HG03354 (cell line): ENCODE data around the gene HOXD1.

Experiments
- ATAC-seq: cut with Tn5 transposase; IDR thresholded peaks from one replicate; pipeline ENCODE4 v1.9.1; 2021; ENCODE audit warnings: mild to moderate bottlenecking; ENCODE audit not compliant: unreplicated experiment, poor library complexity, severe bottlenecking

The HOXD1 gene

GRCh38 chr2:176177580-176178037 is 10.9 kb upstream of the HOXD1 start:
- ATAC-seq: no peak

DNA sequence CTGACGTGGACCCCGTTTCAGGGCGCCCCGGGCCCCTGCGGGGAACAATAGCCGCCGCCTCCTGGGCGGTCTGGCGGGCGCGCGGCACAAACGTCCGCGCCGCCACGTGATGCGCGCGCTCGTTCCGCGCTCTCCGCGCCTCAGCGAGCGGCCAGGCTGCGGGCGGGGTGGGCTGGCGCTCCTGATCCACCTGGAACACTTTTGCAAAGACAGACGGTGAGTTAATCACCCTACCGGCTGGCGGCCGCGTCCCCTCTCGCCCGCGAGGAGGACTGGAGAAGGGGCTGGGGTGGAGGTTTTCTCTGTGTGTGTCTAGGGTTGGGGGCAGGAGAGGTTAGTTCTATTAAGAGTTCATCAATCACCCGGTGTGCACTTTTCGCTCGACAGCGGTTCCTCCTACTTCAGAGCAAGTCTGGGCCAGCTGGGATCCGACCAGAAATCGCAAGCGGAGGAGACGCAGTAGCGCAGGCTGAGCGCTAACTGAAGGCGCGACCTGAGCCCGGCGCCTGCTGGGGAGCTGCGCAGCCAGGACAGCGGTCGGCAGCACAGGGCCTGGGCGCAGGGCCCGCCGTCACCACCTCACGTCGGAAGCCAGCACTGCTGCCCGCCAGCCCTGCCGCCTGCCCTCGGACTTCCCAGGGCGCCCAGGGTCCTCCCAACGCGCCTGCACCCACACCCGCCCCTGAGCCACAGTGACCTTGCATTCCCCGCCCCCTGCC is 10.3 kb upstream of the HOXD1 start:
- ATAC-seq: no peak

DNA sequence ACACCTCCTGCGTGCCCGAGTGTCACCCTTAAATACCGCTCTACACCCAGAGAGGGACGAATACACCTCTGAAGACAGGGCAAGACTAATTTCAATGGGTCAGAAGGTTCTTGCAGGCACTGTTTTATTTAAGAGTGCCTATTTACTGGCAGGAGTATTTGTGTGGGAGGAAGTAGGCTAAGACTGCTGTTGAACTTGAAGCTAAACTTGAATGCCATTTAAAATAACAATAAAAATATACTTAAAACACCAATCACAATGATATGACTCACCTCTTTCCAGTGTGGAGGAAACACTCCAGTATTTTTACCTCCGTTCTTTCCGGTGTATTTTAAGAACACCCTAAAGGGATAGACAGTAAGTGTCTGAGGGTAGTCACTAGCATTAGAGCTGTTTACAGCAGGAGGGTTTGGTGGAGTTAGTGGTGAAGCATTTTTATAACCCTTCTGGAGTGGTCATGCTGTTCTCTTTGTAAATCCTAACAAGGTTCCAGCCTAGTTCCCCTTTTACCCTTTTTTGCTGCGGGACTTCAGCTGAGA is 9.6 kb upstream of the HOXD1 start:
- no peak for ATAC-seq

DNA sequence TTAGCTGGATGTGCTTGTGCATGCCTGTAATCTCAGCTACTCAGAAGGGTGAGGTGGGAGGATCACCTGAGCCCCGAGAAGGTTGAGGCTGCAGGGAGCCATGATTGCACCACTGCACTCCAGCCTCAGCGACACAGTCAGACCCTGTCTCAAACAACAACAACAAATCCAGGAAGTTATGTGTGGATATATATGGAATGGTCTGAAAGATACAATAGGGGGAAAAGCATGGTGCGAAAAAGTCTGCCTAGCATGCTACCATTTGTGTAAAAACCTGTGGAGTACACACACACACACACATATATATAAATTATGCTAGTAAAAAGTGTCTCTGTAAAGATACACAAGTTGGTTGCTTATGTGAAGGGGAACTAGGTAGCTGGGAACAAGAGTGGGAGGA is 6.9 kb upstream of the HOXD1 start:
- no peak for ATAC-seq

DNA sequence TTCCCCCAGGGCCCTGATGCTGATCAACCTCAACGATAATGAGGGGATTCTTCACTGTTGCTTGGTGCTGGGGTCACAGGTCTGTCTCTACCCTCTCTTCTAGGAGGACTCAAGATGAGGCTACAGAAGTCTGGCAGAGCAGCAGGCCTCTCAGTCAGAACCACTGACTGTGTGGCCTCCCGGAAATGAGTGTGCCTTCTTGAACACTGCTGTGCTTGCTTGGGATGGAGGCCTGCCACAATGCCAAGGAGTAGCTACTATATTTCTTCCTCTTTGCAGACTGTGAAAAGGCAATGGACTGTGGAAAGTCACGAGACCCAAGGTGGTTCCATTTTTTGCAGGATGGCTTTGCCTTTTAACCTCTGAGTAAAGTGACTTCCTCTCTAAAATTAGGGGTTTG is 5.8 kb upstream of the HOXD1 start:
- no peak for ATAC-seq

DNA sequence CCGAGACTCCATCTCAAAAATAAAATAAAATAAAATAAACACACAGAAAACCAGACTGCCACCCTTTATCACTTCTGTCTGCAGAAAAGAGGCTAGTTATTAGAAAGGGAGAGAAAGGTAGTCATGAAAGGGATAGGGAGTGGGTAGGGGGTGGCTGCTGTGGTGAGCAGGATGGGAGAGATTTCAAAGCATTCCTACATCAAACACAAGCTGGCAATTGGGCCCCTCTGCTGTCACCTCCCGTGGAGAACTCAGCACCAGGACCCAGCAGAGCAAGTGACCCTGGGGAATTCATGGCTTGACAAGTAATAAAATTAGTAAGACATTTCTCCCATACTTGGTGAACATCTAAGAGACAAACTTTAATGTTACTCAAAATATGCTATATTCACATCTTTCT is 3.7 kb upstream of the HOXD1 start:
- no peak for ATAC-seq

DNA sequence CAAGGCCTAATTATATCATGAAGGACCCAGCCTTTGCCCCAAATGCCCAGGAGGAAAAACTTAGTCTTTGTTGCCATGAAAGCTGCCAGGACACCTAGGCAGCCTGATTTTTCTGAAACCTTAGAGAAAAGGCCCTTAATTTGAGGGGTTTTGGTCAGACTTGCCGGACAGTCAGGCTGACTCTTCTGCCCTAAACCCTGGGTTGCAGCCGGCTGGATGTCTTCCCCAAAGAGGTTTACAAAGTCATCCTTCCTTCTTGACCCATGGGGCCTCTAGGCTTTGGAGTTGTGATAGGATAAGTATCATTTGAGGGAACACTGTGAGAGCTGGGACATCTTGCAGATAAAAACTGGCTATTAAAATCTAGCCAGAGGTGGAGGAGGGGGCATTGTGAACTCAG is 2.4 kb upstream of the HOXD1 start:
- no peak for ATAC-seq

DNA sequence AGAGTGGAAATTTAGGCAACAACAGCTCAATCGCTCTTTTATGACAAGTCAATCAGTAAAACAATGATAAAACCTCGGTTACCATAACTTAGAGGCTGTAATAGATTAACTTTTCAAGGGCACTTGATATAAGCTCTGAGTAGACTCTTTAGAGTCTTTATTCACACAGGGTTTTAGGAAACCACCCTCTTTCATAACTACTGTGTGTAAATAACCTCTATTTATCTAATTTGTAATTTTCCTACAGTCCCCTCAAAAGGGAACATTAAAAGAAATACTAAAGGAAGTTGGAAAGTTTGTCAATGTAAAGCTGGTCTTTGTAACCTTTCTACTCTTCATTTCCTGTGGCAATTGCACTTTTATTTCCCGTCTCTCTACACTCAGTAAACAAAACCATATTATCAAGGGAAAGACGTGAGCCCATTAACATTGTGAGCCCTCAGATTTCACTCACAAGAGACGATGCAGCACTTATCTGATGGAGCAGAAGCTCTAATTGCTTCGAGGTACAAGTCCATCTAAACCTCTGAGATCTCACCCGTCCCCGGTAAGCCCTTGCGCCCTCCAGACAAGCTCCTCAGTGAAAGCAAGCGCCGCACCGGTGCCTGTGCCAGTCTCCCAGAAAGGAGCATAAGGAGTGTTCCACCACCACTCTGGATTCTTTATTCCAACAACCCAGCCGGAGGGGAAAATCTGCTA is 1.1 kb upstream of the HOXD1 start:
- ATAC-seq: no peak

DNA sequence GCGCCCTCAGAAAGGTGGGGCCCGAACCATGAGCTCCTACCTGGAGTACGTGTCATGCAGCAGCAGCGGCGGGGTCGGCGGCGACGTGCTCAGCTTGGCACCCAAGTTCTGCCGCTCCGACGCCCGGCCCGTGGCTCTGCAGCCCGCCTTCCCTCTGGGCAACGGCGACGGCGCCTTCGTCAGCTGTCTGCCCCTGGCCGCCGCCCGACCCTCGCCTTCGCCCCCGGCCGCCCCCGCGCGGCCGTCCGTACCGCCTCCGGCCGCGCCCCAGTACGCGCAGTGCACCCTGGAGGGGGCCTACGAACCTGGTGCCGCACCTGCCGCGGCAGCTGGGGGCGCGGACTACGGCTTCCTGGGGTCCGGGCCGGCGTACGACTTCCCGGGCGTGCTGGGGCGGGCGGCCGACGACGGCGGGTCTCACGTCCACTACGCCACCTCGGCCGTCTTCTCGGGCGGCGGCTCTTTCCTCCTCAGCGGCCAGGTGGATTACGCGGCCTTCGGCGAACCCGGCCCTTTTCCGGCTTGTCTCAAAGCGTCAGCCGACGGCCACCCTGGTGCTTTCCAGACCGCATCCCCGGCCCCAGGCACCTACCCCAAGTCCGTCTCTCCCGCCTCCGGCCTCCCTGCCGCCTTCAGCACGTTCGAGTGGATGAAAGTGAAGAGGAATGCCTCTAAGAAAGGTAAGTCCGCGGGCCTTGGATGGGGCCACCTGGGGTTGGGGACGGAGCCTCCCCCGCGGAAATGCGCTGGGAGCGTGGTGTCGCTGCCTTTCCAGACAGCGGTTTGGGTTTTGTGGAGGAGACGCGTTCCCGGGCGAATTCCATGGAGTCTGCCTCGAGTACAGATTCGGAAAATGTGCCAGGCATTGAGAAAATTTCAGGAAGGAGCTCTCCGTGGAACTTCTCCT is 559 bp downstream of the HOXD1 start:
- ATAC-seq: no peak

DNA sequence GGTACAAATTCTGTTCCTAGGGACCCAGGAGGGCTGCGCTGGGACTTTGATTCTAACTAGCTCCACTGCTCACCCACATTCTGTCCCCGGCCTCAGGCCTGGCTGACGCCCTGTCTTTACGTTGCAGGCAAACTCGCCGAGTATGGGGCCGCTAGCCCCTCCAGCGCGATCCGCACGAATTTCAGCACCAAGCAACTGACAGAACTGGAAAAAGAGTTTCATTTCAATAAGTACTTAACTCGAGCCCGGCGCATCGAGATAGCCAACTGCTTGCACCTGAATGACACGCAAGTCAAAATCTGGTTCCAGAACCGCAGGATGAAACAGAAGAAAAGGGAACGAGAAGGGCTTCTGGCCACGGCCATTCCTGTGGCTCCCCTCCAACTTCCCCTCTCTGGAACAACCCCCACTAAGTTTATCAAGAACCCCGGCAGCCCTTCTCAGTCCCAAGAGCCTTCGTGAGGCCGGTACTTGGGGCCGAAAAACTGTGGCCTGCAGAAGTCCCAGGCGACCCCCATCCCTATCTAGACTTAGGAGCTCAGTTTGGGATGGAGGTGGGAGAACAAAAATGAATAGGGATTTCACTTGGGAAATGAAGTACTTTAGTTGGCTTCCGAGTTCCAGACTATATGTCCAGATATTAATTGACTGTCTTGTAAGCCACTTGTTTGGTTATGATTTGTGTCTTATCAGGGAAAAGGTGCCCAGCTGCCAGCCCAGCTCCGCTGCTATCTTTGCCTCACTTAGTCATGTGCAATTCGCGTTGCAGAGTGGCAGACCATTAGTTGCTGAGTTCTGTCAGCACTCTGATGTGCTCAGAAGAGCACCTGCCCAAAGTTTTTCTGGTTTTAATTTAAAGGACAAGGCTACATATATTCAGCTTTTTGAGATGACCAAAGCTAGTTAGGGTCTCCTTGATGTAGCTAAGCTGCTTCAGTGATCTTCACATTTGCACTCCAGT is 1.5 kb downstream of the HOXD1 start:
- ATAC-seq: no peak

GRCh38 chr2:176192351-176192750 is 3.9 kb downstream of the HOXD1 start:
- no peak for ATAC-seq

GRCh38 chr2:176193048-176193447 is 4.6 kb downstream of the HOXD1 start:
- no peak for ATAC-seq

DNA sequence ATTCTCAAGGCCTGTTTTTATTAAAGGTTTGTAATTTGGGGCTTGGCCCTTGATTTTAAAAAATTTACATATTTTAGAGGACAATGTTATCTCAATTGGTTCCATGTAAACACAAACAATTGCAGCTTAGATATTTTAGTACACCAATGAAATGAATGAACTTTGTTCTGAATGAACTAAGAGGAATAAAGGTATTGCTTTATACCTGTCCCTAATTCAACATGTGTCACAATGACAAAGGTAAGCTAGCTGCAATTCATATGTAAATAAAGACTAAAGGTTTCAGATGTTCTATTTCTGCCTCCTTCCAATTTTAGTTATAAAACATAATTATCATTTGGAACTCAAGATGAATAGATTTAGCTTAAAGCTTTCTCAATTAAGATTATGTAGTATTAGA is 11.4 kb downstream of the HOXD1 start:
- no peak for ATAC-seq

GRCh38 chr2:176200971-176201370 is 12.5 kb downstream of the HOXD1 start:
- no peak for ATAC-seq

DNA sequence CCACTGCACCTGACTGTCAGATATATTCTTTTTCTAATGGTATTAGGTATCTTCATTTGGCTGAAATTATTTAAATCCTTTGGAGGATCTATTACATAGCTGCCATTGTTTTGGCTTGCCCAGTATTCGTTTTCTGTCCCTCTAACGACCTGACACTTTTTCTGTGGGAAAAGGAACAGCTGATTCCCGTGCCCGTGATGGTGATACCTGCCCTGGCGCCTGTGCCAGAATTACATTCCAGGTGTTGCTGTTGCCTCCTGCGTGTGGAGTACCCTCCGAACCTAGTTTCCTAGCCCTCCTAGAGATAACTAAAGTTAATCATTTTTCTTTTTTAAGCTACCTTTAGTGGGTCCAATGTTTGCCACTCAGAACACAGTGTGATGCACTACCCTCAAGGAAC is 14.0 kb downstream of the HOXD1 start:
- no peak for ATAC-seq

DNA sequence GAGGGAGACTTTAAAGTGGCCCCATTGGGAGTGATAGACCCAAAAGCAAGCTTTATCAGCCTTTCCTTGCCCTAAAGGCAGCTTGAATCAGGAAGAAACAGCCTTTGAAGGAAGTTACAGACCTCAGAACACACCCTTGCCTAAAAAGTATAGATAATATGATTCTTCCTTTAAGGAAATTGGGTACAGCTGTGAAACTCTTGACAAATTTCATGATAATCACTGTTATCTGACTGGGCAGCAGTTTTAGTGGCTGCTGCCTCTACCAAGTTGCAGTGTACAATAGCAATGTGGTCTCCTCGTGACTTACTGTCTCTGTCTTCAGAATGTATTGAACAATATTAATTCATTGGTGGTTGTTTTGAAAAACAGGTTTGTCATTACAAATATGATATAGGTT is 16.7 kb downstream of the HOXD1 start:
- ATAC-seq: no peak

DNA sequence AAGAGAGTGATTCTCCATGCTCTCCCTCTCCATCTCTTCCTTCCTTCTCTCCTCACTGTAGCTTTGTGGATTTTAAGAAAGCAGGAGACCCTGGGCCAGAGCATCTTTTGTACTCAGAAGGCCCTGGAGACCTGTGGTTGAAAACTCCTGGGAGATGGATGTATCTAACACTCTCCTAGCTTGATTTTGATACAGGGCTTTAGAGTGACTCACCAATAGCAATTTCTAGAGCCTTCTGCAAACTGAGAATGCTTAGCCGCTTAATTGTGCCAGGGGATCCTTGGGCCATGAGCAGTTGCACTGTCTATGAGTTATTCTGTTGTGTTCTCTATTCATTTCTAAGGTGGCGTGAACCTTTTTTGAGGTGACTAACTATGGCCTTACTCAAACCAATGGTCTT is 17.7 kb downstream of the HOXD1 start:
- no peak for ATAC-seq

GRCh38 chr2:176206682-176207081 is 18.2 kb downstream of the HOXD1 start:
- ATAC-seq: no peak

- no peak for ATAC-seq
Observed at GRCh38 chr2:176211110-176211509, 22.6 kb downstream of the HOXD1 start.
